WTC11 (cell line): ENCODE data around the gene MRPS34.

Experiments used
- ATF1 ChIP-seq: sonication (generic); formaldehyde crosslinking; IDR thresholded peaks from 2 replicates; pipeline ENCODE4 v1.8.1; 2023; ENCODE audit warnings: mild to moderate bottlenecking, moderate library complexity, missing genetic modification reagents
- CREB1 ChIP-seq: sonication (generic); formaldehyde crosslinking; IDR thresholded peaks from 2 replicates; pipeline ENCODE4 v1.8.0; 2023; ENCODE audit warnings: mild to moderate bottlenecking, missing genetic modification reagents
- CTCF ChIP-seq: fragments of 200-600 bp; IDR thresholded peaks from 2 replicates; pipeline ENCODE4 v1.8.0; 2022; ENCODE audit warnings: antibody characterized with exemption
- FOXJ3 ChIP-seq: sonication (generic); formaldehyde crosslinking; IDR thresholded peaks from 2 replicates; pipeline ENCODE4 v1.9.0; 2021; ENCODE audit warnings: missing genetic modification reagents, mild to moderate bottlenecking, borderline replicate concordance
- FOXP1 ChIP-seq: sonication (generic); formaldehyde crosslinking; IDR thresholded peaks from 2 replicates; pipeline ENCODE4 v1.8.0; 2022; ENCODE audit warnings: missing genetic modification reagents, mild to moderate bottlenecking, moderate library complexity, borderline replicate concordance
- FOXP4 ChIP-seq: sonication (generic); formaldehyde crosslinking; IDR thresholded peaks from 2 replicates; pipeline ENCODE4 v1.8.0; 2022; ENCODE audit warnings: mild to moderate bottlenecking, missing genetic modification reagents
- GABPB1 ChIP-seq: sonication (generic); formaldehyde crosslinking; IDR thresholded peaks from 2 replicates; pipeline ENCODE4 v1.8.1; 2023; ENCODE audit warnings: mild to moderate bottlenecking, missing genetic modification reagents
- HMGA2 ChIP-seq: fragments of 250-450 bp; sonication (Bioruptor Pico); IDR thresholded peaks from 2 replicates; pipeline ENCODE4 v1.4.0; 2021; ENCODE audit warnings: mild to moderate bottlenecking, moderate library complexity
- MAX ChIP-seq: sonication (generic); formaldehyde crosslinking; IDR thresholded peaks from 2 replicates; pipeline ENCODE4 v1.8.0; 2022; ENCODE audit warnings: mild to moderate bottlenecking, missing genetic modification reagents
- TEAD1 ChIP-seq: sonication (generic); formaldehyde crosslinking; IDR thresholded peaks from 2 replicates; pipeline ENCODE4 v1.8.0; 2022; ENCODE audit warnings: mild to moderate bottlenecking, missing genetic modification reagents
- USF1 ChIP-seq: sonication (generic); formaldehyde crosslinking; IDR thresholded peaks from 2 replicates; pipeline ENCODE4 v1.8.0; 2022; ENCODE audit warnings: mild to moderate bottlenecking, missing genetic modification reagents
- ZNF232 ChIP-seq: sonication (generic); formaldehyde crosslinking; IDR thresholded peaks from 2 replicates; pipeline ENCODE4 v1.8.0; 2022; ENCODE audit warnings: mild to moderate bottlenecking, missing genetic modification reagents
- ZNF396 ChIP-seq: fragments of 250-450 bp; sonication (Bioruptor Pico); IDR thresholded peaks from 2 replicates; pipeline ENCODE4 v1.8.0; 2021; ENCODE audit warnings: mild to moderate bottlenecking, moderate library complexity, borderline replicate concordance
- ZSCAN18 ChIP-seq: fragments of 250-450 bp; sonication (Bioruptor Pico); IDR thresholded peaks from 2 replicates; pipeline ENCODE4 v2.1.2; 2022; ENCODE audit warnings: mild to moderate bottlenecking, moderate library complexity

GRCh38 chr16:1786242-1787055 lies 13.5 kb upstream of the MRPS34 start:
- TF ChIP-seq CTCF: no peak
- no peak for TF ChIP-seq ZSCAN18 (CRISPR knock-in tag)
- no peak for TF ChIP-seq MAX (CRISPR knock-in tag)
- TF ChIP-seq FOXP1: no peak
- no peak for TF ChIP-seq GABPB1
- TF ChIP-seq HMGA2: no peak
- no peak for TF ChIP-seq CREB1 (CRISPR knock-in tag)
- TF ChIP-seq ZNF396 (CRISPR knock-in tag): no peak
- TF ChIP-seq FOXP4 (CRISPR knock-in tag): no peak
- TF ChIP-seq TEAD1 (CRISPR knock-in tag): no peak
- TF ChIP-seq ATF1 (CRISPR knock-in tag): no peak
- no peak for TF ChIP-seq FOXJ3 (CRISPR knock-in tag)
- TF ChIP-seq ZNF232 (CRISPR knock-in tag): no peak
- TF ChIP-seq USF1 (CRISPR knock-in tag): no peak
